ENCODE results near the gene GRIK4.
"Not testable (repeated sequence)": the region's sequence is repeated elsewhere in the genome, so short reads cannot be mapped to it uniquely, and the experiment has no call there.

The GRIK4 gene

GRCh38 chr11:120500414-120501071, 11.0 kb upstream of the GRIK4 start:
- no peaks in the 10 kb centered on the region for H3K9me3 ChIP-seq (ENCODE audit: control insufficient read depth, insufficient read depth, low read length)
- H3K36me3 ChIP-seq (ENCODE audit: insufficient read depth, low read length): no peaks in the 10 kb centered on the region
- no peak overlapping the region for H3K9ac ChIP-seq (ENCODE audit: low read depth, low read length)
- peaks cover 30% of the 10 kb centered on the region for H3K4me1 ChIP-seq (ENCODE audit: insufficient read depth, low read length)

- Histone ChIP-seq H3K4me1 (ENCODE audit: insufficient read depth, low read length) (peaks cover 28% of the 10 kb centered on the region), H3K9ac (ENCODE audit: low read depth, low read length) (no peak overlapping the region), H3K9me3 (ENCODE audit: control insufficient read depth, insufficient read depth, low read length) (no peaks in the 10 kb centered on the region), H3K36me3 (ENCODE audit: insufficient read depth, low read length) (no peaks in the 10 kb centered on the region)
Observed at GRCh38 chr11:120501440-120501839, 10.1 kb upstream of the GRIK4 start.

- peaks cover 28% of the 10 kb centered on the region for H3K4me1 ChIP-seq (ENCODE audit: insufficient read depth, low read length)
- H3K9me3 ChIP-seq (ENCODE audit: control insufficient read depth, insufficient read depth, low read length): no peaks in the 10 kb centered on the region
- H3K9ac ChIP-seq (ENCODE audit: low read depth, low read length): no peak overlapping the region
- H3K36me3 ChIP-seq (ENCODE audit: insufficient read depth, low read length): no peaks in the 10 kb centered on the region
Observed at GRCh38 chr11:120501976-120502755, 9.4 kb upstream of the GRIK4 start.

GRCh38 chr11:120503529-120503928, 8.0 kb upstream of the GRIK4 start:
- H3K4me1 ChIP-seq (ENCODE audit: insufficient read depth, low read length): peaks cover 28% of the 10 kb centered on the region
- not testable (repeated sequence) for H3K36me3 ChIP-seq (ENCODE audit: insufficient read depth, low read length)

GRCh38 chr11:120505801-120506425, 5.6 kb upstream of the GRIK4 start:
- Histone ChIP-seq H3K9me3 (ENCODE audit: control insufficient read depth, insufficient read depth, low read length) (no peaks in the 10 kb centered on the region), H3K36me3 (ENCODE audit: insufficient read depth, low read length) (no peaks in the 10 kb centered on the region), H3K9ac (ENCODE audit: low read depth, low read length) (no peak overlapping the region), H3K4me1 (ENCODE audit: insufficient read depth, low read length) (peaks cover 23% of the 10 kb centered on the region)

More at GRCh38 chr11:120503529-120503928, 8.0 kb upstream of the GRIK4 start:
- H3K9ac ChIP-seq (ENCODE audit: low read depth, low read length); H3K9me3 ChIP-seq (ENCODE audit: control insufficient read depth, insufficient read depth, low read length): not testable (repeated sequence)

- no peaks in the 10 kb centered on the region; the same call in 1 of the 2 replicates for H3K4me1 ChIP-seq (ENCODE audit: insufficient read depth, low read length)
- no peak overlapping the region for H3K9ac ChIP-seq (ENCODE audit: low read depth, low read length)
Observed at GRCh38 chr11:120509346-120510053, 2.0 kb upstream of the GRIK4 start.

GRCh38 chr11:120510406-120511115, 987 bp upstream of the GRIK4 start:
- Histone ChIP-seq H3K4me1 (ENCODE audit: insufficient read depth, low read length) (no peaks in the 10 kb centered on the region), H3K36me3 (ENCODE audit: insufficient read depth, low read length) (no peaks in the 10 kb centered on the region), H3K9me3 (ENCODE audit: control insufficient read depth, insufficient read depth, low read length) (no peaks in the 10 kb centered on the region), H3K9ac (ENCODE audit: low read depth, low read length) (no peak overlapping the region)

More at GRCh38 chr11:120509346-120510053, 2.0 kb upstream of the GRIK4 start:
- Histone ChIP-seq H3K9me3 (ENCODE audit: control insufficient read depth, insufficient read depth, low read length) (no peaks in the 10 kb centered on the region), H3K36me3 (ENCODE audit: insufficient read depth, low read length) (no peaks in the 10 kb centered on the region)

- Histone ChIP-seq H3K4me1 (ENCODE audit: insufficient read depth, low read length) (peaks cover under 1% of the 10 kb centered on the region; the same call in 1 of the 2 replicates), H3K9me3 (ENCODE audit: control insufficient read depth, insufficient read depth, low read length) (no peaks in the 10 kb centered on the region), H3K9ac (ENCODE audit: low read depth, low read length) (peak overlapping the region; percentile 49; the same call in 1 of the 2 replicates), H3K36me3 (ENCODE audit: insufficient read depth, low read length) (no peaks in the 10 kb centered on the region)
Observed at GRCh38 chr11:120511820-120512738, 531 bp downstream of the GRIK4 start.

GRCh38 chr11:120512739-120513435, 1.3 kb downstream of the GRIK4 start:
- no peaks in the 10 kb centered on the region for H3K36me3 ChIP-seq (ENCODE audit: insufficient read depth, low read length)
- no peak overlapping the region for H3K9ac ChIP-seq (ENCODE audit: low read depth, low read length)
- H3K4me1 ChIP-seq (ENCODE audit: insufficient read depth, low read length): peaks cover 9% of the 10 kb centered on the region
- H3K9me3 ChIP-seq (ENCODE audit: control insufficient read depth, insufficient read depth, low read length): no peaks in the 10 kb centered on the region

- H3K9ac ChIP-seq (ENCODE audit: low read depth, low read length): no peak overlapping the region
- H3K4me1 ChIP-seq (ENCODE audit: insufficient read depth, low read length): peaks cover 15% of the 10 kb centered on the region
- no peaks in the 10 kb centered on the region for H3K36me3 ChIP-seq (ENCODE audit: insufficient read depth, low read length)
- H3K9me3 ChIP-seq (ENCODE audit: control insufficient read depth, insufficient read depth, low read length): no peaks in the 10 kb centered on the region
Observed at GRCh38 chr11:120513436-120514315, 2.1 kb downstream of the GRIK4 start.

- Histone ChIP-seq H3K36me3 (ENCODE audit: insufficient read depth, low read length) (no peaks in the 10 kb centered on the region), H3K9ac (ENCODE audit: low read depth, low read length) (no peak overlapping the region), H3K4me1 (ENCODE audit: insufficient read depth, low read length) (peaks cover 15% of the 10 kb centered on the region), H3K9me3 (ENCODE audit: control insufficient read depth, insufficient read depth, low read length) (no peaks in the 10 kb centered on the region)
Observed at GRCh38 chr11:120514541-120515121, 3.1 kb downstream of the GRIK4 start.
